Cerebellar nuclear complex (tissue), 1 donor: ENCODE data around the gene AFTPH.

Experiments
- DNase-seq, 2 experiments: peaks; one replicate each; lab custom pipeline; 2025; lab: John Stamatoyannopoulos, UW

Gene AFTPH

GRCh38 chr2:64593035-64593655 lies 69.0 kb downstream of the AFTPH start:
- no peak for DNase-seq

GRCh38 chr2:64594226-64594989 lies 70.3 kb downstream of the AFTPH start:
- no peak for DNase-seq

- no peak for DNase-seq
Measured at GRCh38 chr2:64595397-64596176, 71.5 kb downstream of the AFTPH start.

GRCh38 chr2:64598226-64598625 lies 74.1 kb downstream of the AFTPH start:
- no peak for DNase-seq

- DNase-seq = no peak
Measured at GRCh38 chr2:64599469-64599868, 75.3 kb downstream of the AFTPH start.

- DNase-seq = no peak
Measured at GRCh38 chr2:64601034-64601754, 77.1 kb downstream of the AFTPH start.

- no peak for DNase-seq
Measured at GRCh38 chr2:64601785-64602391, 77.8 kb downstream of the AFTPH start.

- no peak for DNase-seq
Measured at GRCh38 chr2:64602436-64602835, 78.3 kb downstream of the AFTPH start.

GRCh38 chr2:64604155-64604554 lies 80.0 kb downstream of the AFTPH start:
- no peak for DNase-seq

GRCh38 chr2:64605026-64605471 lies 80.9 kb downstream of the AFTPH start:
- DNase-seq = no peak

- no peak for DNase-seq
Measured at GRCh38 chr2:64605991-64606478, 81.9 kb downstream of the AFTPH start.

GRCh38 chr2:64606479-64607363 lies 82.6 kb downstream of the AFTPH start:
- DNase-seq = no peak

GRCh38 chr2:64607381-64608304 lies 83.5 kb downstream of the AFTPH start:
- DNase-seq = no peak

- DNase-seq = no peak
Measured at GRCh38 chr2:64608867-64609226, 84.7 kb downstream of the AFTPH start.

- DNase-seq = no peak
Measured at GRCh38 chr2:64609227-64609941, 85.3 kb downstream of the AFTPH start.

- no peak for DNase-seq
Measured at GRCh38 chr2:64609942-64610281, 85.8 kb downstream of the AFTPH start.

- DNase-seq = no peak
Measured at GRCh38 chr2:64610316-64610855, 86.3 kb downstream of the AFTPH start.

GRCh38 chr2:64612575-64613195 lies 88.6 kb downstream of the AFTPH start:
- DNase-seq = no peak
